RWPE2 (cell line): Measurements from ENCODE around the gene FMN1.

ENCODE experiments used
- ATAC-seq: fragments of 200-7000 bp; cut with Tn5 transposase; 3 replicates; pipeline ENCODE4 v1.9.1; 2021; ENCODE audit warnings: low read depth
- DNase-seq: peaks from one replicate; pipeline ENCODE4 v3.0.0-alpha.2; 2020; ENCODE audit warnings: low spot score
- H3K27ac ChIP-seq: fragments of 450-650 bp; 2 replicates; pipeline ENCODE4 v1.5.1; 2017; ENCODE audit warnings: mild to moderate bottlenecking; ENCODE audit not compliant: poor library complexity, severe bottlenecking
- H3K27me3 ChIP-seq: fragments of 250-450 bp; sonication (Bioruptor Pico); 2 replicates; pipeline ENCODE4 v1.5.1; 2021; ENCODE audit warnings: mild to moderate bottlenecking, moderate library complexity; ENCODE audit not compliant: insufficient read depth, poor library complexity, severe bottlenecking
- H3K36me3 ChIP-seq: fragments of 250-450 bp; sonication (Bioruptor Pico); 2 replicates; pipeline ENCODE4 v1.5.1; 2020; ENCODE audit warnings: low read depth, mild to moderate bottlenecking, moderate library complexity
- H3K4me1 ChIP-seq: fragments of 250-450 bp; sonication (Bioruptor Pico); 2 replicates; pipeline ENCODE4 v1.5.1; 2021; ENCODE audit warnings: mild to moderate bottlenecking, moderate library complexity; ENCODE audit not compliant: insufficient read depth, poor library complexity, severe bottlenecking
- H3K4me3 ChIP-seq: fragments of 250-450 bp; sonication (Bioruptor Pico); 2 replicates; pipeline ENCODE4 v1.5.1; 2021; ENCODE audit warnings: mild to moderate bottlenecking, moderate library complexity; ENCODE audit not compliant: severe bottlenecking
- H3K9me3 ChIP-seq: fragments of 250-450 bp; sonication (Bioruptor Pico); 2 replicates; pipeline ENCODE4 v1.5.1; 2021; ENCODE audit warnings: mild to moderate bottlenecking, moderate library complexity; ENCODE audit not compliant: severe bottlenecking
- TF ChIP-seq, protein P1 (sequence below): fragments of 450-650 bp; IDR thresholded peaks from one replicate; pipeline ENCODE4 v1.5.1; 2017; ENCODE audit warnings: mild to moderate bottlenecking, moderate library complexity; ENCODE audit not compliant: poor library complexity, severe bottlenecking

FMN1 gene

DNA sequence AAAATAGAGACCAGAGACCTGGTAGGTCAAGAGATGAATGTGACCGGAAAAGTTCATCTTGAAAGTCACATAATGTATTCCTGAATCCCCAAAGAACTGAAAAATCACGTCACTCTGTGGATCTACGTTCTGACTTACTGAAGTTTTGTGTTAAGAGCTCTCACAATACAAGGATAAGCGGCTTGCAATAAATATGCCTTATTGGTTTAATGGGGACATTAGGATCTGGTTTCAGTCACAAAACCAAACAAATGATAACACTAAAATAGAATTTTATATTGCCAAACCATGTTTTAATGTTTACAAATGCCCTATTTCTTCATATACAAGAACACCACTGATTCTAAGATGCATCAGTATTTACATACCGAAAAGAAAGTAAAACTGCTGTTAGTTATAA, 164.2 kb downstream of the FMN1 start:
- DNase-seq (no peak), ATAC-seq (no peak)
- Histone ChIP-seq H3K36me3 (no peaks in the 10 kb centered on the region), H3K4me3 (no peak overlapping the region), H3K27me3 (no peaks in the 10 kb centered on the region), H3K9me3 (no peaks in the 10 kb centered on the region), H3K27ac (no peak overlapping the region), H3K4me1 (no peaks in the 10 kb centered on the region)
- TF ChIP-seq, protein P1, sequence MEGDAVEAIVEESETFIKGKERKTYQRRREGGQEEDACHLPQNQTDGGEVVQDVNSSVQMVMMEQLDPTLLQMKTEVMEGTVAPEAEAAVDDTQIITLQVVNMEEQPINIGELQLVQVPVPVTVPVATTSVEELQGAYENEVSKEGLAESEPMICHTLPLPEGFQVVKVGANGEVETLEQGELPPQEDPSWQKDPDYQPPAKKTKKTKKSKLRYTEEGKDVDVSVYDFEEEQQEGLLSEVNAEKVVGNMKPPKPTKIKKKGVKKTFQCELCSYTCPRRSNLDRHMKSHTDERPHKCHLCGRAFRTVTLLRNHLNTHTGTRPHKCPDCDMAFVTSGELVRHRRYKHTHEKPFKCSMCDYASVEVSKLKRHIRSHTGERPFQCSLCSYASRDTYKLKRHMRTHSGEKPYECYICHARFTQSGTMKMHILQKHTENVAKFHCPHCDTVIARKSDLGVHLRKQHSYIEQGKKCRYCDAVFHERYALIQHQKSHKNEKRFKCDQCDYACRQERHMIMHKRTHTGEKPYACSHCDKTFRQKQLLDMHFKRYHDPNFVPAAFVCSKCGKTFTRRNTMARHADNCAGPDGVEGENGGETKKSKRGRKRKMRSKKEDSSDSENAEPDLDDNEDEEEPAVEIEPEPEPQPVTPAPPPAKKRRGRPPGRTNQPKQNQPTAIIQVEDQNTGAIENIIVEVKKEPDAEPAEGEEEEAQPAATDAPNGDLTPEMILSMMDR: no peak

DNA sequence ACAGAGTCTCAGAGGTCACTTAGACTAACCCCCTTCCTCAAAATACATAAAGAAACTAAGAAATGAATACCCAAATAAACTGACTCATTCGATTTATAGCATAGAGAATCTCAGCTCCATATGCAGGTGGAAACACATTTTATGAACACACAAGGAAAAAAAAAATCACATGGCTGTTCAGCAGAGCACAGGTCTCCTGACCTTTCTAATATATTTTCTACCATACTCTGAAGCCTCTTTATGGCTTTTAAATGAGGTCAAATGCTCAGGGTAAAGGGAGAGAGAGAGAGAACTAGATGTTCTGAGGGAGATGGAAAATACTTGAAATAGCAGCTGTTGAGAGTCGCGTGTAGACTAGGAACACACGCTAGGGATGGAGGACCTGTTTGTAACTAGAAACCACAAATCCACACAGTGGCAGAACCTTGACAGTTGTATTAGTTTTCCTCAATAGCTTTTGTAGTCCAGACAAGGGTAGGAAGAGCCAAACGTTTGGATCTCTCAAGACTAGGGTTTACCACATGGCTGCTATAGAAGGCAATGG, 165.3 kb downstream of the FMN1 start:
- Histone ChIP-seq H3K4me1 (no peaks in the 10 kb centered on the region), H3K9me3 (no peaks in the 10 kb centered on the region), H3K36me3 (no peaks in the 10 kb centered on the region), H3K27ac (no peak overlapping the region), H3K27me3 (no peaks in the 10 kb centered on the region), H3K4me3 (no peak overlapping the region)
- no peak for ATAC-seq
- no peak for DNase-seq
- TF ChIP-seq, protein P1: no peak

DNA sequence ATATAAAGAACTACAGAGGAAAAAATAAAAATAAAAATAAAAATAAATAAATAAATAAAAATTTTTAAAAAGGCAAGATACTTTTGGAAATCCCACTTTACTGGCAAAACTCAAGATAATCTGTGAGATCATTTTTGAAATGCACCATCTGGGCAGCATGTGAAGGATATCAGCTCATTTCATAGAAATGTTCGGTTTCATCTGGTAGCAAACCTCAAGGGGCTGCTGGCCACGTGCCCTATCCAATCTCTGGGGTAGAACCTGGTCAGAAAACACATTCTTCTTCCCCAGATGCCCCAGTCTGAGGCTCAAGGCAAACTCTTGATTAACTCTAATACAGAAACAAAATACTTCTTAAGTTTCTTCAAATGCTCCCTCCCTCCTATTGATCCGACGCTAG, 166.0 kb downstream of the FMN1 start:
- no peak overlapping the region for H3K4me3 ChIP-seq
- no peaks in the 10 kb centered on the region for H3K9me3 ChIP-seq
- H3K4me1 ChIP-seq: no peaks in the 10 kb centered on the region
- H3K27me3 ChIP-seq: no peaks in the 10 kb centered on the region
- H3K27ac ChIP-seq: no peak overlapping the region
- no peaks in the 10 kb centered on the region for H3K36me3 ChIP-seq
- DNase-seq (no peak), ATAC-seq (no peak)
- TF ChIP-seq, protein P1: no peak

DNA sequence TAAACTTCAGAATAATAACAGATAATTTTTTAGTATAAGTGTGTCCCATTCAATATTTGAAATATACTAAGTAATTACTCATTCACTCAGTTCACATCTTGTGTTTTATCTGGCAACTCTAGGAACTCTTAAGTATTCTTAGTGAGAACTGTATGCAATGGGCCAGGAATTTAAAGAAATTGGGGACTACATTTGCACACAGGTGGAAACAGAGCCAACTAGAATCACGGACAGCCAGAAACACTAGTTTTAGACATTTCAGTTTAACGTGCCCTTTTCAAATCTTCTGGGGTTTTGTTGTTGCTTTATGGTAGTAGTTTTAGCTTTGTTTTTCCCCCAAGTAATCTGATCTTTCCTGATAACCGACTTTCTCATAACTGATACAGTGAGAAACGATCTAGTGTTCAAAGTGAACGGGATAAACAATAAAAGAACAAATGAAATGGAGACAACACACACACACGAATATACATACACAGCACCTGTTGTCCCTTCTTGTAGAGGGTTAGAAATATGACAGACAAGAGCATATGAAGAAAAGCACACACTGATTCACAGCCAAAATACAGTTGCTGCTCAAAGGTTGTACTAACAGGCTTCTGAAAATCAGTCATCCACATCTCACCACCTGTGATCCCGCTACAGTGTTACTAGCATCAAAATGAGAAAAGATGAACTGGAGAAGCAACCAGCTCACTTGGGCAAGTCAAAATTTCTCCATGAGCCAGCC, 167.0 kb downstream of the FMN1 start:
- TF ChIP-seq, protein P1: no peak
- H3K9me3 ChIP-seq: no peaks in the 10 kb centered on the region
- H3K4me3 ChIP-seq: no peak overlapping the region
- no peak for DNase-seq
- no peak overlapping the region for H3K27ac ChIP-seq
- no peaks in the 10 kb centered on the region for H3K27me3 ChIP-seq
- H3K36me3 ChIP-seq: no peaks in the 10 kb centered on the region
- peaks cover 6% of the 10 kb centered on the region for H3K4me1 ChIP-seq
- ATAC-seq: no peak

DNA sequence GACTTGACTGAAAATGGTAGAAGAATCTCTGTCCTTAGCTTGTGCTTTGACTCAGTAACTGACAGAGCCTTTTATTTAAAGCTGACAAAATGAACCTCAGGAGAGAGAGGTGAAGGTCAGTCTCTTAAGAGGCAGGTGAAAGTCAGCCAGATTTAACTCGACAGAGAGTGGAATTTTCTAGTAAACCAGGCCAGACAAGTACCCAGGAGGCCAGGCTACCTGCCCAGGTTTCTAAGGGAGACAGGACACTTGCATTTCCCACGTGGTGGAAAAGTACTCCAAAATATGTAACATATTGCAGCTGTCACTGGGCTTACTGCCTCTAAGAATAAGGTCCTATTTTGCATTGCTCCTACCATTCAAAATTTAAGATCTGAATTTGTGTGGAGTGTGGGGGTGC, 167.9 kb downstream of the FMN1 start:
- ATAC-seq (no peak), DNase-seq (no peak)
- H3K27ac ChIP-seq: no peak overlapping the region
- H3K36me3 ChIP-seq: no peaks in the 10 kb centered on the region
- no peaks in the 10 kb centered on the region for H3K9me3 ChIP-seq
- TF ChIP-seq, protein P1: no peak
- H3K4me3 ChIP-seq: no peak overlapping the region
- peaks cover 13% of the 10 kb centered on the region for H3K4me1 ChIP-seq
- H3K27me3 ChIP-seq: no peaks in the 10 kb centered on the region
